NB4 (cell line): ENCODE data around the gene OR52A1.

Experiments
- CTCF ChIP-seq: IDR thresholded peaks from one replicate; pipeline ENCODE4 v1.5.1; 2012; ENCODE audit warnings: low read depth, low read length
- MAX ChIP-seq: IDR thresholded peaks from 2 replicates; pipeline ENCODE4 v1.6.1; 2011; ENCODE audit warnings: low read depth, low read length
- MYC ChIP-seq: IDR thresholded peaks from 2 replicates; pipeline ENCODE4 v1.6.1; 2011; ENCODE audit warnings: low read depth, low read length
- POLR2A ChIP-seq: IDR thresholded peaks from 2 replicates; pipeline ENCODE4 v1.6.1; 2011; ENCODE audit warnings: mild to moderate bottlenecking; ENCODE audit not compliant: insufficient read length; ENCODE audit errors: extremely low read depth

- TF ChIP-seq CTCF (no peak), POLR2A (no peak), MAX (no peak), MYC (no peak)
These were observed 48.8 kb upstream of the OR52A1 start for GRCh38 chr11:5203366-5203765.
